Measurements from ENCODE around the gene MAGEB1. TPM values are rescaled to one million over a fixed set of nuclear protein-coding genes. Genes with fewer than 3 reads are reported as not detected.

Gene MAGEB1
- total RNA-seq: not detected

DNA sequence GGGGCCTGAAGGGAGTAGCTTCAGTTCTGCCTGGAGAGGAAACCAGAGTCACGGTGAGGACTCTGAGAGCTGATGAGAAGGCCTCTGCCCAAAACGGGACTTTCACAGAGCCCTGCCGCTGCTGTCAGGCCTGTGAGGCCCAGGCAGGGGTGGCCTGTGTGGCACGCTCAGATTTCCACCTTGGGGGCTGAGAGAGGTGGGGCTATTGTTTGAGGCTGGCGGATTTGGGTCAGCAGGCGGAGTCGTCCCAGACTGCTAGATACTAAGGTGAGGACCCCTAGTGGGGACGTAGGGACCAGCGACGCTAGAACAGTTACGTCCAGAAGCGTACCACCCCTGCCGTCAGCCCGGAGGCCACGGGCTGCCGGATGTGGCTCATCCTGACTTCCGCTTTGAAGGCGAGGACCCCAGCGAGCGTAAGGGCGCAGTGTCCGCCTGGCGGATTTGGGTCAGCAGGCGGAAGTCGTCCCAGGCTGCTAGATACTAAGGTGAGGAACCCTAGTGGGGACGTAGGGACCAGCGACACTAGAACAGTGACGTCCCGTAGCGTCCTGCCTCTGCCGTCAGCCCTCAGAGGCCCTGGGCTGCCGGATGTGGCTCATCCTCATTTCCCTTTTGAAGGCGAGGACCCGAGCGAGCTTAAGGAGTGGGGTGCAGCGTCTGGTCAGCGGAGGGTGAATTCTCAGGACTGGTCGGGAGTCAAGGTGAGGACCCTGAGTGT, at the start of gene MAGEB1:
Gene MAGEB1, plus strand, starts transcription at position 378 of the 721 bp plus-strand sequence. CDS start 3,348 bp downstream, outside the sequence.
- no peak within 1 kb of the TSS for H3K4me3 ChIP-seq
- intact Hi-C loops (cut with DNase I): no loop called here
- H3K4me1 ChIP-seq: no peaks in the 10 kb centered on the region
- H3K27me3 ChIP-seq: no peaks in the 10 kb centered on the region
- H3K9me3 ChIP-seq: no peaks in the 10 kb centered on the region
- DNase-seq (ENCODE audit: low spot score in 2 of 2): no peak
- TF ChIP-seq, protein P1, sequence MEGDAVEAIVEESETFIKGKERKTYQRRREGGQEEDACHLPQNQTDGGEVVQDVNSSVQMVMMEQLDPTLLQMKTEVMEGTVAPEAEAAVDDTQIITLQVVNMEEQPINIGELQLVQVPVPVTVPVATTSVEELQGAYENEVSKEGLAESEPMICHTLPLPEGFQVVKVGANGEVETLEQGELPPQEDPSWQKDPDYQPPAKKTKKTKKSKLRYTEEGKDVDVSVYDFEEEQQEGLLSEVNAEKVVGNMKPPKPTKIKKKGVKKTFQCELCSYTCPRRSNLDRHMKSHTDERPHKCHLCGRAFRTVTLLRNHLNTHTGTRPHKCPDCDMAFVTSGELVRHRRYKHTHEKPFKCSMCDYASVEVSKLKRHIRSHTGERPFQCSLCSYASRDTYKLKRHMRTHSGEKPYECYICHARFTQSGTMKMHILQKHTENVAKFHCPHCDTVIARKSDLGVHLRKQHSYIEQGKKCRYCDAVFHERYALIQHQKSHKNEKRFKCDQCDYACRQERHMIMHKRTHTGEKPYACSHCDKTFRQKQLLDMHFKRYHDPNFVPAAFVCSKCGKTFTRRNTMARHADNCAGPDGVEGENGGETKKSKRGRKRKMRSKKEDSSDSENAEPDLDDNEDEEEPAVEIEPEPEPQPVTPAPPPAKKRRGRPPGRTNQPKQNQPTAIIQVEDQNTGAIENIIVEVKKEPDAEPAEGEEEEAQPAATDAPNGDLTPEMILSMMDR (IDR thresholded peaks at IDR 0.05): no peak
- no peak within 1 kb of the TSS for H3K27ac ChIP-seq
- H3K36me3 ChIP-seq: no peaks in the 10 kb centered on the region

DNA sequence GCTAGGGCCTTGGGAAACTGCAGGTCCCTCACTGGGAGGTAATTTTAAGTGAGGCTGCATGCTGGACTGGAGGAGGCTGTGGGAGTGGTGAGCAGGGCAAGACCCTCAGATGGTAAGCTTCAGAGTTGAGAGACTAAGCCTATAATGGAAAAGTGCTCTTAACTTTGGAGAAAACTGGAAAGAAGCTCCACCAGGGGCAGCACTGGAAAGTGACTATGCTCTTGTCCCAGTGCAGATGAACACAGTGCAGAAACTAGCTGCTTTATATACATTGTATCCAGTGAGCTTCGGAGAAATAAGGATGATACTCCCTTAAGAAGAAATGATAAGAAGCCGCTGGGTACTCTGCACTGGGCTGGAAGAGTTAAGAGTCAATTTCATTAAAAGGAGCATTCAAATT, 34.8 kb upstream of the MAGEB1 start:
- no peak for DNase-seq (ENCODE audit: low spot score in 2 of 2)
- H3K27me3 ChIP-seq: no peaks in the 10 kb centered on the region
- no peaks in the 10 kb centered on the region for H3K4me1 ChIP-seq
- TF ChIP-seq, protein P1 (IDR thresholded peaks at IDR 0.05): no peak
- H3K4me3 ChIP-seq: no peak overlapping the region
- no peak overlapping the region for H3K27ac ChIP-seq
- H3K36me3 ChIP-seq: no peaks in the 10 kb centered on the region
- intact Hi-C loops (cut with DNase I): no loop called here
- no peaks in the 10 kb centered on the region for H3K9me3 ChIP-seq

DNA sequence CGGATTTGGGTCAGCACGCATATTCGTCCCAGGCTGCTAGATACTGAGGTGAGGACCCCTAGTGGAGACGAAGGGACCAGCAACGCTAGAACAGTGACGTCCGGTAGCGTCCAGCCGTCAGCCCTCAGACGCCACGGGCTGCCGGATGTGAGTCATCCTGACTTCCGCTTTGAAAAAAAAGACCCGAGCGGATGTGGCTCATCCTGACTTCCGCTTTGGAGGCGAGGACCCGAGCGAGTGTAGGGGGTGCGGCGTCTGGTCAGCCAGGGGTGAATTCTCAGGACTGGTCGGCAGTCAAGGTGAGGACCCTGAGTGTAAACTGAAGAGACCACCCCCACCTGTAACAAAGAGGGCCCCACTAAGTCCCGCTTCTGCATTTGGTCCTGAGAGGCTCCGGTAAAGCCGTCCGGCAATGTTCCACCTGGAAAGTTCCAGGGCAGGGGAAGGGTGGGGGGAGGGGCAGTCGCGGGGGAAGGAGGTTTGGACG, 31.5 kb upstream of the MAGEB1 start, which contains the start of gene MAGEB2:
Gene MAGEB2, plus strand, starts transcription at position 207 of the 487 bp plus-strand sequence. CDS start 3,018 bp downstream, outside the sequence.
- Histone ChIP-seq H3K27me3 (no peaks in the 10 kb centered on the region), H3K9me3 (no peaks in the 10 kb centered on the region), H3K4me1 (no peaks in the 10 kb centered on the region), H3K27ac (no peak within 1 kb of the TSS), H3K36me3 (no peaks in the 10 kb centered on the region), H3K4me3 (no peak within 1 kb of the TSS)
- TF ChIP-seq, protein P1 (IDR thresholded peaks at IDR 0.05): no peak
- intact Hi-C loops (cut with DNase I): no loop called here
- no peak for DNase-seq (ENCODE audit: low spot score in 2 of 2)

DNA sequence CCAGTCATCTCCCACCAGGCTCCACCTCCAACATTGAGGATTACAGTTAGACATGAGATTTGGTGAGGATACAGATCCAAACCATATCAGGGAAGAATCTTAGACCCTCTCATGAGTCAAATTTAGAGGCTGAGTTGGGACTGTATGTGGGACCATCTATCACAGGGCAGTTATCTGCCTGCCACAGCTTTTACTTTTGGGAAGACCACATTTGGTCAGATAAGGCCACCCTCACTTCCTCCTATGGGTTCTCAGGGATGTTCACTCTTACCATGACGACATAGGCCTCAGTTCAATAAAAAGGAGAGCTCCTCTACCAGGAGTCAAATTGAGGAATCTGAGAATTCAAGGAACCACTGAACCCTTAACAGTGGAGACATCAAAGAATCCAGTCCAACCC, 29.5 kb upstream of the MAGEB1 start:
- H3K4me3 ChIP-seq: no peak overlapping the region
- H3K9me3 ChIP-seq: no peaks in the 10 kb centered on the region
- no peaks in the 10 kb centered on the region for H3K36me3 ChIP-seq
- no peaks in the 10 kb centered on the region for H3K27me3 ChIP-seq
- H3K27ac ChIP-seq: no peak overlapping the region
- TF ChIP-seq, protein P1 (IDR thresholded peaks at IDR 0.05): no peak
- no peak for DNase-seq (ENCODE audit: low spot score in 2 of 2)
- intact Hi-C loops (cut with DNase I): no loop called here
- H3K4me1 ChIP-seq: no peaks in the 10 kb centered on the region

- no peaks in the 10 kb centered on the region for H3K9me3 ChIP-seq
- H3K4me3 ChIP-seq: no peak overlapping the region
- intact Hi-C loops (cut with DNase I): no loop called here
- H3K4me1 ChIP-seq: no peaks in the 10 kb centered on the region
- no peak for DNase-seq (ENCODE audit: low spot score in 2 of 2)
- TF ChIP-seq, protein P1 (IDR thresholded peaks at IDR 0.05): no peak
- no peaks in the 10 kb centered on the region for H3K36me3 ChIP-seq
- no peak overlapping the region for H3K27ac ChIP-seq
- no peaks in the 10 kb centered on the region for H3K27me3 ChIP-seq
These were observed 27.6 kb upstream of the MAGEB1 start for GRCh38 chrX:30219372-30219771.
